Activated CD8-positive, alpha-beta T cell treated with anti-CD3 and anti-CD28 coated beads for 36 hours (primary cell): ENCODE measurements around the gene SLC35F4. TPM values are rescaled to one million over a fixed set of nuclear protein-coding genes. Genes with fewer than 3 reads are reported as not detected.

ENCODE experiments used
- ATAC-seq: fragments of 200-7000 bp; cut with Tn5 transposase; one replicate; pipeline ENCODE4 v1.10.0; 2021; ENCODE audit warnings: mild to moderate bottlenecking, moderate library complexity
- CTCF ChIA-PET: fragments of 350-600 bp; sonication (Branson Sonifier 250); formaldehyde crosslinking; loops from one replicate; lab custom pipeline; 2021; ENCODE audit warnings: antibody characterized with exemption; lab: Charles Lee
- POLR2A ChIA-PET: fragments of 350-600 bp; sonication (Branson Sonifier 250); formaldehyde crosslinking; loops from one replicate; lab custom pipeline; 2021; ENCODE audit warnings: antibody characterized with exemption; lab: Charles Lee
- DNase-seq: peaks from one replicate; pipeline ENCODE4 v3.0.0-alpha.2; 2020
- H3K27ac Mint-ChIP-seq: one replicate; pipeline ENCODE4 v1.8.0; 2021; ENCODE audit warnings: mild to moderate bottlenecking, mixed read lengths
- H3K27me3 Mint-ChIP-seq: one replicate; pipeline ENCODE4 v1.8.0; 2021; ENCODE audit warnings: mixed read lengths
- H3K36me3 Mint-ChIP-seq: one replicate; pipeline ENCODE4 v1.8.0; 2021; ENCODE audit warnings: low read depth, mixed read lengths
- H3K4me1 Mint-ChIP-seq: one replicate; pipeline ENCODE4 v1.8.0; 2021; ENCODE audit warnings: low read depth, mixed read lengths
- H3K4me3 Mint-ChIP-seq: one replicate; pipeline ENCODE4 v1.8.0; 2021; ENCODE audit warnings: mild to moderate bottlenecking, moderate library complexity, mixed read lengths
- H3K9me3 Mint-ChIP-seq: one replicate; pipeline ENCODE4 v1.8.0; 2021; ENCODE audit warnings: mixed read lengths
- intact Hi-C: fragments of 100-400 bp; cut with micrococcal nuclease; formaldehyde crosslinking; loops from one replicate; pipeline ENCODE4 v1.10.0; 2022
- total RNA-seq, 2 experiments: library from RNA; stranded (reverse); gene quantifications; one replicate each; pipeline ENCODE4 v1.2.3, GENCODE V29; 2021
- TF ChIP-seq, protein P1 (sequence below): fragments of 200-600 bp; IDR thresholded peaks from one replicate; pipeline ENCODE4 v1.8.0; 2022; ENCODE audit warnings: antibody characterized with exemption, mild to moderate bottlenecking

The SLC35F4 gene
- total RNA-seq, 2 experiments from 2014 or later = not detected

DNA sequence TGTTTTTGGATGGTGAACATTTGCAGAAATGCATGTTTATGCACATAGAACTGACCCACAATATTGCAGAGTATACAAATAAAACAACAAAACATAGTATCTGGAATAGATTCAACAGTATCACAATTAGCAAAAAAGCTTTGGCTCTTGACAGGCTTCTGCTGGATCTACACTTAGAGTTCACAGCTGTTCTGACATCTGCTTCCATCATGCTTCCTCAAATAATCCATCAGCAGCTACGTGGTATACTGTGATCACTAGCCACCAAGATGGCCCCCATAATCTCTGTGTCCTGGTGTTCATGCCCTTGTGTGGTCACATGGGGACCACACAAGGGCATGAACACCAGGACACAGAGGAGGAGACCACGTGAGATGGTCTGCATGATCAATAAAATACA lies 205.7 kb downstream of the SLC35F4 start:
- TF ChIP-seq, protein P1, sequence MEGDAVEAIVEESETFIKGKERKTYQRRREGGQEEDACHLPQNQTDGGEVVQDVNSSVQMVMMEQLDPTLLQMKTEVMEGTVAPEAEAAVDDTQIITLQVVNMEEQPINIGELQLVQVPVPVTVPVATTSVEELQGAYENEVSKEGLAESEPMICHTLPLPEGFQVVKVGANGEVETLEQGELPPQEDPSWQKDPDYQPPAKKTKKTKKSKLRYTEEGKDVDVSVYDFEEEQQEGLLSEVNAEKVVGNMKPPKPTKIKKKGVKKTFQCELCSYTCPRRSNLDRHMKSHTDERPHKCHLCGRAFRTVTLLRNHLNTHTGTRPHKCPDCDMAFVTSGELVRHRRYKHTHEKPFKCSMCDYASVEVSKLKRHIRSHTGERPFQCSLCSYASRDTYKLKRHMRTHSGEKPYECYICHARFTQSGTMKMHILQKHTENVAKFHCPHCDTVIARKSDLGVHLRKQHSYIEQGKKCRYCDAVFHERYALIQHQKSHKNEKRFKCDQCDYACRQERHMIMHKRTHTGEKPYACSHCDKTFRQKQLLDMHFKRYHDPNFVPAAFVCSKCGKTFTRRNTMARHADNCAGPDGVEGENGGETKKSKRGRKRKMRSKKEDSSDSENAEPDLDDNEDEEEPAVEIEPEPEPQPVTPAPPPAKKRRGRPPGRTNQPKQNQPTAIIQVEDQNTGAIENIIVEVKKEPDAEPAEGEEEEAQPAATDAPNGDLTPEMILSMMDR = no peak
- H3K27ac Mint-ChIP-seq = no peak overlapping the region
- ATAC-seq (no peak), DNase-seq (no peak)
- H3K4me1 Mint-ChIP-seq = no peaks in the 10 kb centered on the region
- intact Hi-C loops = no loop called here
- no peaks in the 10 kb centered on the region for H3K36me3 Mint-ChIP-seq
- CTCF ChIA-PET = interaction anchor here (0.6 kb wide), 1 partner anchor 172 kb away, joined by 3 read pairs; no protein-coding TSS in a partner anchor
- H3K9me3 Mint-ChIP-seq = peaks cover 8% of the 10 kb centered on the region
- POLR2A ChIA-PET = no interaction called here
- no peaks in the 10 kb centered on the region for H3K27me3 Mint-ChIP-seq
- H3K4me3 Mint-ChIP-seq = no peak overlapping the region

DNA sequence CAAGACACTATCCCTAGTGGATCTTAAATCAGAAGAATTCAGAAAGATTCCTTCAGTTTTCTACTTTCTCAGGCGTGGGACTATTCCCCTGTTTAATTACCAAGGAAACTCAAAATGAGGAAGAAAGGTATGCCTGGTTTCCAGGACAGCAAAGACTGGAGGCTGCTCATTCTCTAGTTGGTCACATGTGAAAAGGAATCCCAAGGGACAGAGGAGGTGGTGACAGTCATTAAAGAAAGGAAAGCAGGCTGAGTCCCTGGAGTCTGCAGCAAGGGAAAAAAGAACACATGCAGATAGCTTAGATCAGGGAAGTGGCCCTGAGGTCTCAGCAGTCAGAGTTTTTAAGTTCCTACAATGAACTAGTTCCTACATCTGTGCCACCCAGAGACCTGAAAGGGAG lies 206.8 kb downstream of the SLC35F4 start:
- ChIA-PET CTCF (no interaction called here), POLR2A (no interaction called here)
- no peak overlapping the region for H3K27ac Mint-ChIP-seq
- no peaks in the 10 kb centered on the region for H3K27me3 Mint-ChIP-seq
- no peak overlapping the region for H3K4me3 Mint-ChIP-seq
- no peak for ATAC-seq
- DNase-seq = no peak
- TF ChIP-seq, protein P1 = no peak
- H3K36me3 Mint-ChIP-seq = no peaks in the 10 kb centered on the region
- peaks cover 8% of the 10 kb centered on the region for H3K9me3 Mint-ChIP-seq
- intact Hi-C loops = no loop called here
- no peaks in the 10 kb centered on the region for H3K4me1 Mint-ChIP-seq

DNA sequence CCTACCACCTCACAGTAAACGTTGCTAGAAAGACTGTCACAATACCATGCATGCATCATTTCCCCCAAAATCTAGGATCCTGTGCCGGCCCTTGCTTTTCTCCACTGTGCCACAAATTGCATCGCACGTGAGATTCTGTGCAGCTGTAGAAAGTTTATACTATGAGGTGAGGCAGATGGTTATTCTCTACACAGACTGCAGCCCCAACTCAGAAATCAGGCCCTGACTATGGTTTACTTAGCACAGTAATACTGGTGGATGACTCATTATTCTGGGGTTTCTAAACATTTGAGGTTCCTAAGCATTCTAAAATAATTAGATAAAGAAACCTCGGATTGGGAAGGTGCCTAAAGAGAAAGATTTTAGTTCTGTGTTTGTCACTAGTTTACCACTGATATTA lies 208.4 kb downstream of the SLC35F4 start:
- Mint-ChIP-seq H3K4me3 (no peak overlapping the region), H3K4me1 (no peaks in the 10 kb centered on the region), H3K27ac (no peak overlapping the region), H3K9me3 (peaks cover 8% of the 10 kb centered on the region), H3K36me3 (no peaks in the 10 kb centered on the region), H3K27me3 (no peaks in the 10 kb centered on the region)
- CTCF ChIA-PET = no interaction called here
- TF ChIP-seq, protein P1 = no peak
- DNase-seq (no peak), ATAC-seq (no peak)
- POLR2A ChIA-PET = no interaction called here
- intact Hi-C loops = no loop called here

DNA sequence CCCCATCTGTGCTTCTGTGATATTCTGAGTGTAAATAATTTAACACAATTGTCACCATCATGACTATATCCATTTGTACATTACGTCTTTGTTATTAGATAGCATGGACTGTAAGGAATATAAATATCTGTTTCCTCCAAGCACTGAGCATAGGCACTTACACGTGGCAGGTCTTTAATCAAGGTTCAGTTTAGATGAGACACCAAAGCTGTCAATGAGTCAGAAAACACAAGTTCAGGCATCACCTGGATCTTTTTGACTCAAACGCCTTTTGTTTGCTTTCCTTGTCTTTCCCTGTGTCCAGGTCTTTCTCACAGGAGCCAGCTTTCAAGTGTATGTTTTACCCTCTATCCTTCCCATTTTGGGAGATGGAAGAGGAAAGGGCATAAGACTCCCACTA lies 209.0 kb downstream of the SLC35F4 start:
- CTCF ChIA-PET = no interaction called here
- H3K27ac Mint-ChIP-seq = no peak overlapping the region
- no peak overlapping the region for H3K4me3 Mint-ChIP-seq
- H3K27me3 Mint-ChIP-seq = no peaks in the 10 kb centered on the region
- intact Hi-C loops = no loop called here
- peaks cover 5% of the 10 kb centered on the region for H3K9me3 Mint-ChIP-seq
- DNase-seq (no peak), ATAC-seq (no peak)
- POLR2A ChIA-PET = no interaction called here
- TF ChIP-seq, protein P1 = no peak
- no peaks in the 10 kb centered on the region for H3K36me3 Mint-ChIP-seq
- no peaks in the 10 kb centered on the region for H3K4me1 Mint-ChIP-seq

DNA sequence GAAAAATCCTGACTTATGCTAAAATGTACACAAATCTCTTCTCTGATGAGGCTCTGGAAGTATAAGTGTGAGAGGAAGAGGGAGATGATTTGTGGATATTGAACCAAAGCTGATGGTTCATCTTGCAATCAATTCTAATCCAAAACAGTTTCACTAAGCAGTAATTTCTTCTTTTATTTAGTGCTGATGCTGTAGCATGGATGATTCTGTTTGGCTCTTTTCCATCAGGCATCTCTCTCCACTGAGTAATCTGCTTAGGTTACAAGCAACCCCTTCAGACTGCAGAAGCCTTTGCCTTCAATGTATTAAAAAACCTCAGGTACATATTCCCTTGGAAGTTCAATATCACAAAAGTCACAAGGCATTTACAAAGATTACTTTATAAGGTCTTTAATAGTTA lies 213.1 kb downstream of the SLC35F4 start:
- CTCF ChIA-PET = no interaction called here
- Mint-ChIP-seq H3K27me3 (no peaks in the 10 kb centered on the region), H3K36me3 (no peaks in the 10 kb centered on the region), H3K27ac (no peak overlapping the region), H3K9me3 (no peaks in the 10 kb centered on the region), H3K4me1 (no peaks in the 10 kb centered on the region), H3K4me3 (no peak overlapping the region)
- TF ChIP-seq, protein P1 = no peak
- POLR2A ChIA-PET = interaction anchor here (0.5 kb wide), 1 partner anchor 11 kb away, joined by 3 read pairs; no protein-coding TSS in a partner anchor
- DNase-seq (no peak), ATAC-seq (no peak)
- intact Hi-C loops = no loop called here
